HUDEP-2 (cell line): Measurements from ENCODE around the gene SLC34A3.

Source experiments
- DNase-seq, 76 experiments: peaks; one replicate each; lab custom pipeline; 2025; ENCODE audit not compliant: unreplicated experiment in 76 of 76; lab: John Stamatoyannopoulos, UW

The SLC34A3 gene

DNA sequence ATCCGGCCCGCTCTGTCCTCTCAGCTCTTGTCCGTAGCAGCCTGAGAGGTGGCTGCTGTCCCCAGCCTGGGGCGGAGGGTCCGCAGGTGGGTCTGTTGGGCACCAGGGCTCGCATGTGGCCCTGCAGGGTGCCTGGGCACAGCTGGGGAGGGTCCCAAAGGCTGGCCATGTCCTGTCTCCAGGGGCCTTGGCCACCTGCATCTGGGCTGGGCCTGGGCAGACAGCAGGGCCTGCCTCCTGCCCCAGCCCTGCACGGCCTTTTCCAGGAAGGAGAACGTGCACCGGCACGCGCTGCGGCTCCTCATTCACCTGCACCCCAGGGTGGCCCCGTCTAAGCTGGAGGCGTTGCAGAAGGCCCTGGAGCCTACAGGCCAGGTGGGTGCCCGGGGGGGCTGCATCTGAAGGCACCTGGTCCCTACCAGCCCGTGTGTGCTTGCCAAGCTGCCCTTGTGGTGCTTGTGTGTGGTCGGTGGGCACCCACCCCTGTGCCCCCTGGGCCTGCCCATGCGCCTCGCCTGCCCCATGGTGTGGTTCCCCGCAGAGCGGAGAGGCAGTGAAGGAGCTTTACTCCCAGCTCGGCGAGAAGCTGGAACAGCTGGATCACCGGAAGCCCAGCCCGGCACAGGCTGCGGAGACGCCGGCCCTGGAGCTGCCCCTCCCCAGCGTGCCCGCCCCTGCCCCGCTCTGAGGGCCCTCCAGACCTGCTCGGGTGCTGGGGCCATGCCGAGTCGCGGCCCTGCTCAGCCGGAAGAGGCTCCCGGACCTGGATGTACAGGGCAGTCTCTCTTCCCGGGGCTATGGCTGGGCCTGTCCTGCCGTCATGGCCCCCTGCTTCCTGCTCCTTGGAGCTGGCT is 41.8 kb downstream of the SLC34A3 start:
- no peak for DNase-seq

DNA sequence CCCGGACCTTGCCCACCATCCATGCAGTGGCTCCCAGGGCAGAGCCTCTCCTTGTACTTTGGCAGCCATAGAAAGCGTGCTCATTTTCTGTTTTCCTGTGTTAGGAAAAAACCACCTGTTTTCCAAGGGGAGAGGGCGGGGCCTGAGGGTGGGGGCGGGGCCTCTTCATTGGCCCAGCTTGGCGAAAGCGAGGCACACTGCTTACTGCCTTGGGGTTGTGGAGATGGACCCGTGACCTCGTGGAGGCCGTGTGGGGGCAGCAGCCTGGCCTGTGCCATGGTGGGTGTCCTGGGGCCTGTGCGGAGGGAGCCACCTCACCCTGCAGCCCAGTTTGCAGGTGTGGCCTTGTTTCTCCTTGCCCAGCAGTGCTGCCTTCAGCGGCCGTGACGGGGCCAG is 42.4 kb downstream of the SLC34A3 start:
- no peak for DNase-seq

DNA sequence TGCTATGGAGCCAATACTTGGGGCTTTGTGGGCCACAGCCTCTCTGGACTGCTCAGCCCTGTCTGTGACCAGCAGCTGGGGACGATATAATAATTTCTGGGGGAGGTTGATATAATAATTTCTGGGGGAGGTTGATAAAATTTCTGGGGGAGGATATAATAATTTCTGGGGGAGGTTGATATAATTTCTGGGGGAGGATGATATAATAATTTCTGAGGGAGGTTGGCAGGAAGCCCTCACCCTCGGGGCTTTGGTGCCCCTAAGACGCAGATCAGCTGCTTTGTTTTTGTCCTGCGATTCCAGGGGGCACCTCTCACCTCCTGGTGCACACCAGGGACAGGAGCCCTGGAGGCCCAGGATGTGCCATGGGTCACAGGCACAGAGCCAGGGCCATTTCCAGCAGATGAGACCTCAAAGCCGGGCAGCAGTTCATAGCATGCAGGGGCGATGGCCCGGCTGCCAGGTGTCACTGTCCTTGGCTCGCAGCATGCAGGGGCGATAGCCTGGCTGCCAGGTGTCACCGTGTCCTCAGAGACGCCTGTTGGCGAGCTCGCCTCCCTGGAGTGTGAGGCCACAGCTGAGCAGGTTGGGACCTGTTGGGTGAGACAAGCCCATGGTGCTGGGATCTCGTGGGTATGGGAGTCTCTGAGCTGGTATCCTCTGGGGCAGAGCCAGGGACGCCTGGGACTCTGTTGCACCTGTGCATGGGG is 43.1 kb downstream of the SLC34A3 start:
- DNase-seq: peak in 1 of 76 experiments; percentile 25

DNA sequence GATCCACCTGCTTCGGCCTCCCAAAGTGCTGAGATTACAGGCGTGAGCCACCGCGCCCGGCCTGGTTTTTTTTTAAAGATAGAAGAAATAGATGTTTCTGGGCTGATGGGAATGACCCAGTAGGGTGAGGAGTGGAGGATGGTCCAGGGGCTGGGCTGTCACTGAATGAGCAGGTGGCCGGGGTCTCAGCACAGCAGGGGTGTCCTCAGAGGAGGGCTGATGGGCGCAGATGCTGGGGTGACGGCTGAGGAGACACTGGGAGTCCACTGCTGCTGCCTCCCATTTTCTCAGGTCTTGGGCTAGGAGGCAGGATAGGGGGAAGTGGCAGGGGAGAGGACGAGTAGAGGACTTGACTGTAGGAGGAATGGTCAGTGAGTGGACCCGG is 44.5 kb downstream of the SLC34A3 start:
- DNase-seq: no peak

DNA sequence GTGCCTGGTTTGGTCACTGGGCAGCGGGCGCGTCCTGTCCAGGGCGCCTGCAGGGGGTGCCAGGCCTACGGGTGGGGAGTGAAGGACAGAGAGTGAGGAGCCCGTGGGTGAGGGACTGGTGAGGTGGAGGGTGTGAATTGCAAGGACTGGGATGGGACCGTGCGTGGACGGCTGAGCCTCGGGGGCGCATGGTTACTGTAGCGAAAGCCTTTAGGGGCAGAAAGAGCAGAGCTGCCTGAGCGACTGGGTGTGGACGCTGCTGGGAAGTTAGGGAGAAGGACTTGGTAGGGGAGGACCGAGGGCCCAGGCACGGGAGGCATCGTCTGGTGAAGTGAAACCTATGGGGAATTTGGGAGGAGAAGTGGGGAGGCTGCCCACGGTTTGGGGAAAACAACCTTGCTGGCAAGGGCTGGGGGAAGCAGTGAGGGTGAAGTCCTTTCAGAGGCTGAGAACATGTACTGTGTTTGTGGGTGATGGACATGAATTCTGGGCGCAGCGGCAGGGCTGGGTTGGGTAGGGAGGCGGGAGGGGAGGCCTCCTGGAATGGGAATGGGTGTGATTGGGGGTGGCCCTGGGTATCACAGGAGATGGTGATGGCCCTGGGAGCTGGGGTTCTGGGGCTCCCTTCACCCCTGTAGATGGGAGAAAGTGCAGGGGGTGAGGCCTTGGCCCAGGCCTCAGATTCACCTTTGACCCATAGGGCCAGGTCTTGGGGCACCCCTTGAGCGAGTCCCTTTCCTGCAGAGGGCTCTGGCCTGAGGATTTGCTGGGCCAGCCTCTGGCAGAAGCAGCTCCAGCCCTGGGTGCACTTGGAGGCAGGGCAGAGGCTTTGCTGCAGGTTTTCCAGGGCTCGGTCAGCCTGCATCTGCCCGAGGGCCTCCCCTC is 45.1 kb downstream of the SLC34A3 start:
- no peak for DNase-seq

DNA sequence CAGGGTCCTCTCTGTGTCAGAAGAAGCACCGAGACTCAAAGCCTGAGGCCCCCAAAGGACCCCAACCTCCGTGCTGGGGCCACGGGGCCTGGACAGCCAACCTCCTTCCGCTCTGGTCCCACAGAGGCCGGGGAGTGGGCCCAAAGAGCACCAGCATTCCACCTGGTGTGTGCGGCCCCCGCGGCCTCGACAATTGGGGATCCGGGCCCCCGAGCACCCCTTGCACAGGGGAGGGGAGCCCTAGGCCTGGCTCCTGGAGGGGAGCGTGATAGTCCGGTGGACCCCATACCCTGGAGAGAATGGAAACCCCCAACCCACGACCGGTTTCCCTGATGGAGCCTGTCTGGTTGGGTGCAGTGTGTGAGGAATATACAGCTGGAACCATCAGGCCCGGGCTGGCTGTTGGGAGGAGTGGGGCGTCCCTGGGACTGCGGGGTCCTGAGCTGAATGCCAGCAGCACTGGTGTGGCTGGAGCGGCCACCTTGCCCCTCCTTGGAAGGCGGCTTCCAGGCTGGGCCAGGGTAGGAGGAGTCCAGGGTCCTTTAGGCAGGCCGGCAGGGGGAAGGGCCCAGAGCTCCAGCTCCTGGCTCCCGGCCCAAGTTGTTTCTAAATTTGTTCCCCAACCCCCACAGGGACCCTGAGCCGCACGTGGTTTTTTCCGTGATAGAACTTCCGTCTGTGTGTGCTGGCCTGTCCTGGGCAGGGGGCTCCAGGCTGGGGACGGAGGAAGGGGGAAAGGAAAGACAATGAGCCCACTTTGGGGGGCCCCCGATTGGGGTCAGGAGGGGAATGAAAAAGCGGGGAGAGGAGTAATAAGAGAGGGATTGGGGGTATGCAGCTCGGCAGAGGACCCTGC is 46.0 kb downstream of the SLC34A3 start:
- DNase-seq: peak in 70 of 76 experiments; percentile 17 to 86 (median 66)

DNA sequence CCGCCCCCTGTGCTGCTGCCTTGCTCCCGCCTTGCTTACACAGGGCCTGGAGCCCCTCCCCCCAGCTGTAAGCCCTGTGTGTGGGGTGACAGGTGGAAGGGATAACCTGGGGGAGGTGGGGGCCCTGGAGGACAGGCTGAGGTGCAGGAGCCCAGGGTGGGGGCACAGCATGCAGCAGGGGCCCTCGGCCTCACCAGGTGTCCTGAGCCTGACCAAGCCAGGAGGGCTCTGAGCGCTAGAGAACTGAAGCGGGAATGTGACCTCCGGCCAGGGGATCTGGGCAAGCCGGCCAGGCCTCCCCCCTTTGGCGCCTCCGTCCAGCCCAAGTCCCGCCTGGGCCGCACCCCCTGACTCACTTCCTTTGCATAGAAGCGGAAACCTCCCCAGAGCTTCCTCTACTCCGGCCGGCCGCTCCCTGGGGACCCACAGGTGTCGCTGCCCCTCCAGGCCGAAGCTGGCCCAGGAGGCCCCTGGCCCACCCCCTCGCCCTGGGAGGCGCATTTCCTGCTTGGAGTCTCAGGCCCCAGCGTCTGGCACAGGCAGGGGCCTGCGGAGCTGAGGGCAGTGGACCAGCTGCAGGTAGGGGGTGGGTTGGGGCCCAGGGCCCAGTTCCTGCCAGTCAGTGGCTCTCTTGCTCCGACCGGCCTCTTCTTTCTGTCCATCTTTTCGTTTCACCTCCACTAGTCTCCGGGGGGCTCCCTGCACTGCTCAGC is 46.8 kb downstream of the SLC34A3 start, which contains the start of gene TOR4A:
Gene TOR4A, plus strand, starts transcription at position 398 of the 713 bp plus-strand sequence. CDS start 964 bp downstream, outside the sequence.
- peak in 72 of 76 experiments; percentile 25 to 86 (median 65) for DNase-seq

DNA sequence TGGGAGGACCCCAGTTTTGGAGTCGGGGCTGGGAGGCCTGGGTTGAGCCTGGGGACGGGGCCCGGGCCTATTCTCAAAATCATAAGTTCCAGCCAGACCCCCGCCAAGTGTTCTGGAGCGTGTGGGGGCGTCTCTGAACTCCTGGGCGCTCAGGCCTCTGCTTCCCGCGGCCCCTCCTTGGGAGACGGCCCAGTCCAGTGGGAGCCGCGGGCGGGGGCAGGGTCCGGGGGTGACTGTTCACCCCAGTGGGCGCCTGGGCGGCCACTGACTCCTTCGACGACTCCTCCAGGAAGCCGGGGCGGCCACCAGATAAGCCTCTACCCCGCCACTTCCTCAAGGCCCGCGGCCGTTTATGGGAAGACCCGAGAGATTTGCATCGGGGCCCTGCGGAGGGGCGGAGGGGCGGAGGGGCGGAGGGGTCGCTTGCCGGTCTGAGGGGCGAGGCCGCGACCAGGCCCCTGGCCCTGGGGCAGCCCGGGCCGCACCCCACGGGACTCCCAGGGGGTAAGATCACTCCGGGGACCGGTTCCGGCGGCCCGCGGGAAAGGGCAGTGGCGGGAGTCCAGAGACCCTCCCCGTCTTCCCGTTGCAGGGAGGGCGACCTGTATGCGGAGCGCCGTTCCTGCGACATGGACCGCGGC is 47.5 kb downstream of the SLC34A3 start:
- peak in 16 of 76 experiments; percentile 11 to 41 (median 25) for DNase-seq

DNA sequence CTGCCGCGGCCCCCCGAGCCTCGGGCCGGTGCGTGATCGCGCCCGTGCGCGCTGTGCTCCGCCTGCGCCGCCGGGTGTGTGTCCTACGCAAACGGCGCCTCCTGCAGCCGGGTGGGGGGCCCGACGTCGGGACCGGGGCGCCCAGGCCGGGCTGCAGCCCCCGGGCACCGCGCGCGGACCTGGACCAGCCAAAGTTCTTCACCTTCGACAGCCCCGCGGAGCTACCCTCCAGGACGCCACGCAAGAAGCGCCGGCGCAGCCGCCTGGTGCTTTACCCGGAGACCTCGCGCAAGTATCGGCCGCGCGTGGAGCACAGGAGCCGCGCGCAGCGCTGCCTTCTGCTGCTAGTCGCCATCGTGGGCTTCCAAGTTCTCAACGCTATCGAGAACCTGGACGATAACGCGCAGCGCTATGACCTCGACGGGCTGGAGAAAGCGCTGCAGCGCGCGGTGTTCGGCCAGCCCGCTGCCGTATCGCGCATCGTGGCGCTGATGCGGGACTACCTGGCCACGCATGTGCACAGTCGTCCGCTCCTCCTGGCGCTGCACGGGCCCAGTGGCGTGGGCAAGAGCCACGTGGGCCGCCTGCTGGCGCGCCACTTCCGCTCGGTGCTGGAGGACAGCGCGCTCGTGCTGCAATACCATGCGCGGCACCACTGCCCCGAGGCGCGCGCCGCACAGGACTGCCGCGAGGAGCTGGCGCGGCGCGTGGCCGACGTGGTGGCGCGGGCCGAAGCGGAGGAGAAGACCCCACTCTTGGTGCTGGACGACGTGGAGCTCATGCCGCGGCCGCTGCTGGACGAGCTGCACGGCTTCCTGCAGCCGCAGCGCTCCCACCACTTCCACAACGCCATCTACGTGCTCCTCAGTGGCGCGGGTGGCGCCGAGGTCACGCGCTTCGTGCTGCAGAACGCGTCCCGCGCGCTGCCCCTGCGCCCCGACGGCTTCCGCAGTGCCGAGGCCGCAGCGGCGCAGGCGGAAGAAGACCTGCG is 48.3 kb downstream of the SLC34A3 start:
- DNase-seq: no peak

DNA sequence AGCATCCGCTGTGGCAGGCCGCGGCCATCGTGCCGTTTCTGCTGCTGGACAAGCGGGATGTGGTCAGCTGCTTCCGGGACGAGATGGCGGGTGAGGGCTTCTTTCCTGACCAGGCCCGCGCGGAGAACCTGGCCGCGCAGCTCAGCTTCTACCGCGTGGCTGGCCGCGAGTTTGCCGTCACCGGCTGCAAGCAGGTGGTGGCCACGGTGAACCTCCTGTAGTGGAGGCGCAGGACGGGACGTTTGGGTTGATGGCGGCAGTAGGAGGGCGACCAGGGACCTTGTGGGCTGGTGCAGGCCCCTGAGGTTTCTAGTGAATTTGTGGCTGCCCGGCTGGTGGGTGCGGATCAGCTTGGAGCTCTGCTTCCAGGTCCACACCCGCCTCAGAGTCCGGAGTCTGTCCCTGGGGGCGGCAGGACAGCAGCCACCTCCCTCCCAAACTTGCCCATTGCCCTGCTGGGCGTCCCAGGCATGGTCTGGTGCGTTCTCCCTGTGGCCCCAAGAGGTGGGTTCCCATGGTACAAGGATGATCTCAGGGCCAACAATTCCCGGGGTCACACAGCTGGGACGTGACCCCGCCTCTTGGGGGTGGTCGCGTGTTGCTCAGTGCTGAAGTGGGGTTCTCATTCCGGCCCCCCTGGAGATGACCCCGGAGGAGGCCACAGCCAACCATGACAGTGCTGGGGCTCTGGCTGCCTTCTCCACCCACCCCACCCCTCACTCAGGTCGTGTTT is 49.2 kb downstream of the SLC34A3 start:
- no peak for DNase-seq

DNA sequence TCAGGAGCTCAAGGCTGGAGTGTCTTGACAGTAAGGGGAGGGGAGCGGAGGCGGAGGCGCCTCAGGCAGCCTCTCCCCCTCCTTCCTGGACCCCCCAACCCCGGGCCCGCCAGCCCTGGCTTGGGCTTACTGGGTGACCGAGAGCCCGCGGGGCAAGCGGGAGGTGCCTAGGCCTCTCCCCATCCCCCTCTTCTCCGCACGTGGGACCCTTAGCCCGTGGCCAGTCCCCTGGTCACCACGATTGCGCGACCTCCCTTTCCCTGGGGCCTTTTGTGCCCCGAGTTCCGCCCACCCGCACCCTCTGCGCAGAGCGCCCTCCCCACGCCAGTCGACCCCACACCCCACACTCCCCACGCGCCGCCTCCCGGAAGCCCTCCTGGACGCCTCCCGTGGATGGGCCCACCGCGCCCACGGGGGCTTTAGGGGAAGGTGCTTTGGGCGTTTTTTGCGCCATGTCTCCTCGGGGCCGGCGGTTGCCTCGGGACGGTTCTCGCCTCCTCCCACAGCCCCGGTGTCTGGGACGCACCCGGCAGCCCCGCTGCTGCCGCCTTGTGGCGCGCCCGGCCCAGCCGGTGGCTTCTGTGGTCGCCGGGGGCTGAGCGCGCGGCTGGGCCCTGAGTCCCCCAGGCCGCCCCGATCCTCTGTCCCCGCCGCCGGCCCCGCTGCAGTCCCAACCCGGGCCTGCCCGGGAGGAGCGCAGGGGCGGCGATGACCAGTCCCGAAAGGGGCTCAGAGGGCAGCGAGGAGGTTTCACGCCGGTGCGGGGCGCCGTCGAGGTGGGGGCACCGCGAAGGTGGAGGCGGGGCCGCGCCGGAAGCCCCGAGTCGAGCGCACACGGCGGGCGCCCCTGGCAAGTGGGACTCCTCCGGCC is 50.0 kb downstream of the SLC34A3 start:
- no peak for DNase-seq

DNA sequence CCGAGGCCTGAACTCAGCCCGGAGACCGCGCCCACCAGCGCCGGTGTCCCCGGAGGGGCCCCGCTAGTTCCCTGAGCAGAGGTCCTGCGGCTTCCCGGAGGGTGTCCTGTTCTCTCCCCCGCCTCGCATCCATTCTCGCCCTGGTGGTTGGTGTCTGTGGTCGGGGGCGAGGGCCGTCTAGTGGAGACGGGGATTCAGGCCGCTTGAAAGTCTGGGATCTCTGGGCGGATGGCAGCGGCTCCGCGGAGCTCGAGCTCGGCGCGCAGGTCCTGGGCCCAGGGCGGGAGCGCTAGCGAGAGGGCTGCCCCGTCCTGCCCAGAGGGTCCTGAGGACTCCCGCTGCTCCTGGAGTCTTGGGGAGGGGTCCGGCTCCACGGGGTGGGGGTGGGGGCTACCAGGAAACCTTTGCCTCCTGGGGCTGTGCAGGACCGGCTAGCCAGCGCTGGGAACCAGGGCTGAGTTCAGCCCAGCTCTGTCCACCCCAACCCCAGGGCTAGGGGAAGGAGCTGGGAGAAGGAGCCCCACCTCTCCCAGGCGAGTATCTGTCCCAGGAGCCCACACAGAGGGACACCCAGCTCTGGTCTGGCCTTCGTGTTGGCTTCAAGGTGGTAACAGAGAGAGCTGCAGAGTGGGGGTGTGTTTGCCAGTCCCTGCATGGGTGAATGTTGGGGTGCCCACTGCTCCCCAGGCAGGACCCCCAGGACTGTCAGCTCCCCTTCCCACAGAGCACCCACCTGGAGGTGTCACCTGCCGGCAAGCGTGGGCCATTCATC is 50.8 kb downstream of the SLC34A3 start:
- DNase-seq: no peak
